GM19035 (cell line): Measurements from ENCODE around the gene ACTA2.

Experiments used
- ATAC-seq: cut with Tn5 transposase; IDR thresholded peaks from one replicate; pipeline ENCODE4 v1.9.1; 2021; ENCODE audit not compliant: unreplicated experiment

The ACTA2 gene

GRCh38 chr10:88982366-88982765, 29.8 kb upstream of the ACTA2 start:
- no peak for ATAC-seq

DNA sequence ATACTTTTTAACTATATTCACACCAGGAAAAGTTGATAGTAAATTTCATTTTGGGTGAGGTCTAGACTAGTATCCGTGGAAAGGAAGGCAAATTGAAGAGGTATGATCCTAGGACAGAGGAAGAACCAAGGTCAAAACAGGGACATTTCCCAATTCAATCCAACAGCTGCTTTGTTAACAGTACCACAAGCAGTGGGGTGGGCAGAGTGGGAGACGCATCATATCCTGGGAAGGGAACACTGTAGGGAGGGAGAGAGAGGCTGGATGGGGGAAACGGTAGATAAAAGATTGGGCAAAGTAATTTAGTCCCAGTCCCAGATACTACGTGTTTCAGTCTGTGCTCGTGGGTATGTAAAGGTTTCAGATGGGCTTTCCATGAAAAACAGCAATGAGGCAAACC, 28.9 kb upstream of the ACTA2 start:
- no peak for ATAC-seq

DNA sequence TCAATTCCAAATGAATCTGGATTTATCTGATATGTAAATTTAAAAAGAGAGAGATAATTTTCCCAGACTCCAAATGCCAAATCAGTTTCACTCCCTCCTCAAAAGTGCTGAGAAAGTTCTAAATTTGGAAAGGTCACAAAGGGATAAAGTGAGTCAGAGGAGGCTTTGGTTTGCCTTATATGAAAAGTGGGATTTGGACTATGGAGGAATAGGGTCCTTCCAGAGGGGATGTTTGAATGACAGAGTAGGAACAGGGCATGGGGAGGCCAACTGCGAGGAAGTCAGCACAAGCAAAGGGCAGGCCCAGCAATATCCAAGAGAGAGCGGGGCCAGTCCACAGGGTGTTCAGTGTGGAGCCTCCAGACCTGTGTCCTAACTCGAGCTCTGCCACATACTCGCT, 28.2 kb upstream of the ACTA2 start:
- no peak for ATAC-seq

GRCh38 chr10:88980247-88980646, 27.7 kb upstream of the ACTA2 start:
- no peak for ATAC-seq

DNA sequence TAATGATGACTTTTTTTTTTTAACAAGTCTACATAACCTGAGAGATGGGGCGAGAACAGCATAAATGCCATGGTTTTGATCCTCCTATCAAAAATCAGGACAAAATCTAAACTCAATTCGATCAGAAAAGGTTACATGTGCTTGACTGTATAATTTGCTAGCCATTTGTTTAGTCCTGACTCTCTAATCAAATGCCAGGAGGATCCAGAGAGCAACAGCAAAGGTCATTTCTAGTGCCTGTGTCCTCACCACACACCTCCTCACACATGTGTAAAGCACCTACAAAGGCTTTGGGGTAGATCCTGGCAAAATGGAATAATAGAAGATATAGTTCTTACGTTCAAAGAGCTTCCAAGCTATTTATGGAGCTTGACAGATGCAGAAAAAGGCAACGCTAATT, 27.0 kb upstream of the ACTA2 start:
- ATAC-seq: no peak

GRCh38 chr10:88979153-88979562, 26.6 kb upstream of the ACTA2 start:
- ATAC-seq: no peak

DNA sequence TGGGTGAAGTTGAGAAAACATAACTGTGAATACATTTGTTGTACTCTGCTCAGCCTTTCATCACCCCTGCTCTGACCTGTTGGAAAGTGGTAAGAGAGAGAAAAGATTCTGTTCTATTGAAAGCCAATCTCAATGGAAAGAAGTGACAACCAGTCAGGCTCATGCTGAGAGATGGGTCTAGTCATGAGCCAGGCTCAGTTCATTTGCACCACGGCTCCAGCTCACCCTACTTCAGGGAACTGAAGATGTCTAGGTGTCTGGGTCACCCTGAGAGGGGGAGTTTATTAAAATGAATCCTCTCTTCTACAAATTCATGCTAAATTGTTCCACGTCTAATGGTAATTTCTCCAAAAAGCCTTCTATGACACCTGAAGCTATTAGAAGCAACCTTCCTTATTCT, 25.9 kb upstream of the ACTA2 start:
- ATAC-seq: no peak

GRCh38 chr10:88975377-88975720, 22.8 kb upstream of the ACTA2 start:
- ATAC-seq: no peak

DNA sequence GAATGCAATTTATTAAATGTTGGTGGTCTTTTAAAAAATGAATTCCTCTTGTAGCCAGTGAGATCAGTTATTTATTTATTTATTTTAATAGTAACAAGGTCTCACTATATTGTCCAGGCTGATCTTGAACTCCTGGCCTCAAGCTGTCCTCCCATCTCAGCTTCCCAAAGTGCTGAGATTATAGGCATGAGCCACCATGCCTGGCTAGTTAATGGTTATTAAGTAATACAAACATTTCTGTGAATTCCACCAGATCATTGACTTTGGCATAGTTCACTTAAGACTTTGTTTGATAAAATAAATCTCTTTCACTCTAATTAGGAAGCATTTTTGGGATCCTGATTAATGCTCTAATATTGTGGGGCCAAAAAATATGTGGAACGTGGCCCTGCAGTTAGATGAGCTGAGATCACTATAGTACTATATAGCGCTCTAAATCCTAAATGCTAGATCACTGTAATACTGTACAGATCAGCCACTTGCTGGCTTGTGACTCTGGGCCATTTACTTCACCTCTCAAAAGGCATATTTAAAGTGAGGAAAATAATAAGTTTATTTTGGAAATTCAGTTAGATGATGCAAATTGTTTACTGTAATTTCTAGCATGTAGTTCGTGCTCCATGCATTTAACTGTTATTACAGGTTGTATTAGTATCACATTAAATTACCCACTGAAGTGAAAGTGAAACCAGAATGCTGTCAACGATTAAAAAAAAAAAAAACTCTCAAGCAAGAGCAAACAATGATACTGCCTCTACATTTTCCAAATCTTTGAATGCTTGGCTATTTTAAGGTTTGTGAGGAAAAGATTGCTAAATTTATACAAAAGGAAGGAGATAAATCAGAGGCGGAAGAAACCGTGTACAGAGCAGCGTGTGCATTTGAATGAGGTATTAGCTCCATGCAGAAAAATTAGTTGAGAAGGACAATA, 22.1 kb upstream of the ACTA2 start:
- no peak for ATAC-seq

- ATAC-seq: no peak
These were observed 21.4 kb upstream of the ACTA2 start for GRCh38 chr10:88974012-88974411.

GRCh38 chr10:88971221-88972061, 18.9 kb upstream of the ACTA2 start:
- ATAC-seq: no peak

DNA sequence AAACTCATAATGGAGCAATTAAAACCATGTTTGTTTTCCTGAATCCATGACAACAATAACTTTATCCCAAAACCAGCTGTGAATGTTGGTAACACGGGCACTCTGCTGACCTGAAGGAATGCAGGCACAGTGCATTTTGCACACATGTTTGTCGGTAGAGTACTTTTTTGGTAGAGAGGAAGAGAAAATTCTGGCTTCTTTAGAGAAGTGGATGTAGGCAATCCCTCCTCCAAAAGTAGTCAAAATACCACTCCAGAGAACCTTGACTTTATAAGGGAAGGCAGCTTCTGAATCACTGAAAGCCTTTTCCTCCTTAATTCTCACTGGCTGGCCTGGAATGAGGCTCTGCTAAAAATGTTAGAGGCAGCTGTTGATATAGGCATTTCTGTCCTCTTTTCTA, 15.8 kb upstream of the ACTA2 start:
- ATAC-seq: no peak

DNA sequence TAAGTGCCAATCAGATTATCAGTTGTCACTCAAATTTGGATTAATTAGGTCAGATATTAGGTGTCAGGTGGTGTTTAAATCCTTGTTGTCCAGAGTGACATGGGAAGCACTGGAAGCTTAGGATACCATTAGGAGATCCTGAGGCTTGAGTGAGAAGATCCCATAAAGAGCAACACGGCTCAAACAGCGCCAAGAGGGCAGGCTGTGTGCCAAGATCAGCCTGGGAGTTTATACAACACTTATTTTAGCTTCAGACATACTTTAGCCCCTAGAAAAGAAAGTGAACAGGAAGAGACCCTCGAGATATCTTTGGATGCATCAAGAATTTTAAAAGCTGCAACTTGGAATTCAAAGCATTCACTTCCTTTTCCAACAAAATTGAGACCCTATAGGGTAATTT, 14.2 kb upstream of the ACTA2 start:
- no peak for ATAC-seq

GRCh38 chr10:88964869-88965415, 12.4 kb upstream of the ACTA2 start:
- ATAC-seq: no peak

GRCh38 chr10:88964360-88964759, 11.8 kb upstream of the ACTA2 start:
- no peak for ATAC-seq

- no peak for ATAC-seq
These were observed 10.7 kb upstream of the ACTA2 start for GRCh38 chr10:88963318-88963717.

- ATAC-seq: no peak
These were observed 9.8 kb upstream of the ACTA2 start for GRCh38 chr10:88962336-88962735.

GRCh38 chr10:88961266-88961665, 8.7 kb upstream of the ACTA2 start:
- ATAC-seq: no peak

DNA sequence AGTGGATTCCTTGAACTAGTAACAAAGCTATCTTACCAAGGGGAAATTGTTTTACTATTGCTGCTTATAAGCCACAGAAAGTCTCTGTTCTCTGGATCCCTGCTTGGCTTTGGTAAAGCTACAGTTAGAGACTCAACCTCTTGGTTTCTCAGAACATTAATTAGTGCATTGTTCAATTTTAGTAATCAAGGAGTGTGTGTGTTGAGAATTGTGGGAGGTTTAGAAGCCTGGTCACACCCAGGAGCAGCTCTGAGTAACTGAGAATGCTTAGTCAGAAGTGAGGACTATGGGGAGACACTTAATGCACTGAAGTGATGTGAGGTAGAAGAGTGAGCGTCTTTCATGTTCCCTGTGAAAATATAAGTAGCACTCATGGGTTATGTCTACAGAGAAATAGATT, 8.2 kb upstream of the ACTA2 start:
- ATAC-seq: no peak

DNA sequence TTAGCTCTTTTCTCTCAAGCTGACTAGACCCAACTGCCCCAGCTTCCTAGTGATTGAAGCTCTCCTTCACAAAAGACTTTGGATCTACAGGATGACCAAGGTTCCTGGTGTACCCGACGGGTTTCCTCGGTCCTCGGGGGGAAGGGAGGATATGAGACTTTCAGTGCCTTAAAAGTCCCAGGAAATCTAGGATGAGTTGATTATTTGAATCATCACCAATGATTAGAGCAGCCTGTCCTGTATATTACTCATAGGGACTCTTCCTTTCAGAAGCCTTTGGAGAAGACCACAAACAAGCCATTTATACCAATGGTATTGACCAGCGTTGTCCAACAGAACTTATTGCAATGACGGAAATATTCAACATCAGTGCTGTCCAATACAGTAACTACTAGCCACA, 6.1 kb upstream of the ACTA2 start:
- no peak for ATAC-seq

DNA sequence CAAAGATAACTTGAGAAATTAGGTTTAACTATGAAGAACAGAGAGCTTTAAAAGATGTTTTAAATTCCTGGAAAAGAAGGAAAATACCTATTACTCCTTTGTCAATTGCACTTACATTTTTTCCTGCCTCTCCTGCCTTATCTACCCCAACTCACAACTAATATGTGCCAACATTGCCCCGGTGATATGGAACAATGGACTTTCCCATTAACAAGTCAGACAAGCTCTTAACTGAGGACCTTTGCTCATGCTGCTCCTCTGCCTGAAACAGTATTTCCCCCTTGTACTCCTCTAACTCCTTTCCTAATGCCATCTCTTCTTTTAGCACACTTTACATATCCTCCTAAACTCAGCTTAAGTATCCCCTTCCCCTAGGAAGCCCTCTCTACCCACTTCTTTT, 4.8 kb upstream of the ACTA2 start:
- no peak for ATAC-seq
